Measurements from ENCODE around the gene IL36RN.
A peak's percentile ranks its signal among the peaks of the same experiment; 100 is the strongest.
"Not testable (repeated sequence)": the region's sequence is repeated elsewhere in the genome, so short reads cannot be mapped to it uniquely, and the experiment has no call there.

Gene IL36RN

GRCh38 chr2:113075600-113075999 lies 16.6 kb downstream of the IL36RN start:
- no peak for DNase-seq

DNA sequence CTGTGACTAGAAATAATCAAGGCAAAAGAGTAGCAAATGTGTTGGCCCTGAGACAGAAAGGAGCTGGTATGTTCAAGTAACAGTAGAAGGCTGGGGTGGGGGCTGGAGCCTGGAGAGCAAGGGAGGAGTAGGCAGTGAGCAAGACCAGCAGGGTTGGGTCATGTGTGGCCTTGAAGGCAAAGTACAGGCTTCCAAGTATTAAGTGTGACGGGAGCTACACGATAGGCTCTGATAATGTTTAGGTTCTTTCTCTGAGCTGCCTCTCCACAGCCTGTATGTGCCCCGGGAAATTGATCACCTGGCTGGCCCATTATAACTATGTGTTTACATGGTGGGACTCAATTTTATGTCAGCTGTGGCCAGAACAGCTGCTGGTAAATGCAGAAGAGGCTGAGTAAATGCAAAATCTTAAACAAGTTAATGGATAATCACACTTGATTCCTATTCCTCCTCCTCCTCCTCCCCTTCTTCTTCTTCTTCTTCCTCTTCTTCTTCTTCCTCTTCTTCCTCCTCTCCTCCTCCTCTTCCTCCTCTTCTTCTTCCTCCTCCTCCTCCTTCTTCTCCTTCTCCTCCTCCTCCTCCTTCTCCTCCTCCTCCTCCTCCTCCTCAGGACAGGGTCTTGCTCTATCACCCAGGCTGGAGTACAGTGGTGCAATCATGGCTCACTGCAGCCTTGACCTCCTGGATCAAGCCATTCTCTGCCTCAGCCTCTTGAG lies 18.1 kb downstream of the IL36RN start:
- no peak for DNase-seq

- no peak for DNase-seq
Observed at GRCh38 chr2:113077921-113078320, 18.9 kb downstream of the IL36RN start.

GRCh38 chr2:113078350-113078839 lies 19.4 kb downstream of the IL36RN start:
- no peak for DNase-seq

DNA sequence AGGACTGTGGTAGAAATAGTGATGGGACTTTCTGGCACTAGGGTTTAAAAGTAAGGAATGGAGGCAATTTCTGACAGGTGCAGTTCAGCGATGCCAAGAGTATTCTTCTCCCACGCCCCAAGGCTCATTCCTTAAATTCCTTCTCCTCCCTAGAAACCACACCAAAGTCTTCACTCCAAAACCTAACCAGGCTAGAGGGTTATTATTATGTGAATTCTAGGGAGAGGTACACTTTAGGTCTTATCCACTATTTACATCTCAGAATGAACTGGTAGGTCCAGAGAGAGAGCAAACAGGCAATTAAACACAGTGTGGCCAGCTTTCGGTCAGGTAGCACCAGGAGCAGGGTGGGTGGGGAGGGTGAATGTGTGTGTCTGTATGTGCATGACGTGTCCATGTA lies 20.1 kb downstream of the IL36RN start:
- DNase-seq: no peak

DNA sequence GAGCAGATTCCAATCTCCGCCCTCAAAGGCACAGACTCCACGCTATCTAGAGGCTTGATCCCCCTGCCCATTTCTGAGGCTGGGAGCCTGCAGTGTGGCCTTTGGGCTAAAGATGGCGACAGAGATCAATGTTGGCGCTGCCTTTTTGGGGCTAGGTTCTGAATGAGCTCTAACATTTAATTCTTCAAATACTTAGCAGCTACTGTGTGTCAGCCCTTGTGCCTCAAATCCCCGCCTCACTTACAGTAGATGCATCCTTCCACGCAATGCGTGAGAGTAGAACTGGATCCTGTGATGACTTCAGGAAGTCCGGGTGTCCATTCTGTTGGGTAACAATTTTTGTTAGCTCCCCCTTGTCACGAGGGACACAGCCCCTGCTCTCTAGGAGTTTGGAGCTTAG lies 21.1 kb downstream of the IL36RN start:
- peak; percentile 56 for DNase-seq

DNA sequence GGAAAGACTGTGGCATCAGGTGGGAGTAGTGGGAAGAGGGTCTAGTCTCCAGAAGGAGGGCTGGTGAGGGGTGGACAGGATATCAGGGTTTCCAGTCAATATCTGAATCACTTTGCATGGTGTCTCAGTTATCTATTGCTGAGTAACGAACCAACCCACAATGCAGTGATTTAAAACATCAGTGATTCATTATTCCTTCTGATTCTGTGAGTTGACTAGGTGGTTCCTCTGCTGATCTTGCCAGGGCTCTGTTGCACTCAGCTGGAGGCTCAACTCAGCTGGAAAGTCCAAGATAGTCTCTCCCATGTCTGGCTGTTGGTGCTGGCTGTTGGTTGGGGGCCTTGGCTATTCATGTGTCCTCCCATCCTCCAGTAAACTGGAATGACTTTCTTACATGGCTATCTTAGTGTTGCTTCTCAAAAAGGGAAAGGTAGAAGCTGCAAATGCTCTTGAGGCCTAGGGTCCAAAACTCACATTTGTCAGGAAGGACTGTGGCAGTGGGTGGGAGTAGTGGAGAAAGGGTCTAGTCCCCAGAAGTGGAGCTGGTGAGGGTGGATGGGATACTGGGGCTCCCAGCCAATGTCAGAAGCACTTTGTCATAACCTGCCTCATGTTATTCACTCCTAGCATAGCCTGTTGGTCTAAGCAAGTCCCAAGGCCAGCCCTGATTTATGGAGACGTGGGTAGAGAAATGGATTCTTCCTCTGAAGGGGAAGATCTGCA lies 22.7 kb downstream of the IL36RN start:
- DNase-seq: no peak

DNA sequence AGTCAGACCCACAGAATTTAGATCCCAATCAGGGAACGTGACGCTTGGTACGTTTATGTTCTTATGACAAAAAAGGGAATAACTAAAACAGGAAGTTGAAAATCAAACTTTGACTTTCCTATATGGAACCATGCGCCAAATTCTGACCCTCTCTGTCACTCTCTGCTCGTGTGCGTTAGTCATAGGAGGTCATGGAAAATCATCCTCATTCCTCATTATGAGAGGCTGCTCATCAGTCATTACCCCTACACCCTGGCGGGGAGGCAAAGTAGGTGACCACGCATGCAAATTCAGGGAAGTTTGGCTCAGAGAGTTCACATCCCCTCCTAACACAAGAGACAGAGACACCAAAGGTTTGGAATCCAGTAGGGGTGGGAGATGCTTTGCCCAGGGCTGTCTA lies 24.3 kb downstream of the IL36RN start:
- DNase-seq: peak; percentile 29

DNA sequence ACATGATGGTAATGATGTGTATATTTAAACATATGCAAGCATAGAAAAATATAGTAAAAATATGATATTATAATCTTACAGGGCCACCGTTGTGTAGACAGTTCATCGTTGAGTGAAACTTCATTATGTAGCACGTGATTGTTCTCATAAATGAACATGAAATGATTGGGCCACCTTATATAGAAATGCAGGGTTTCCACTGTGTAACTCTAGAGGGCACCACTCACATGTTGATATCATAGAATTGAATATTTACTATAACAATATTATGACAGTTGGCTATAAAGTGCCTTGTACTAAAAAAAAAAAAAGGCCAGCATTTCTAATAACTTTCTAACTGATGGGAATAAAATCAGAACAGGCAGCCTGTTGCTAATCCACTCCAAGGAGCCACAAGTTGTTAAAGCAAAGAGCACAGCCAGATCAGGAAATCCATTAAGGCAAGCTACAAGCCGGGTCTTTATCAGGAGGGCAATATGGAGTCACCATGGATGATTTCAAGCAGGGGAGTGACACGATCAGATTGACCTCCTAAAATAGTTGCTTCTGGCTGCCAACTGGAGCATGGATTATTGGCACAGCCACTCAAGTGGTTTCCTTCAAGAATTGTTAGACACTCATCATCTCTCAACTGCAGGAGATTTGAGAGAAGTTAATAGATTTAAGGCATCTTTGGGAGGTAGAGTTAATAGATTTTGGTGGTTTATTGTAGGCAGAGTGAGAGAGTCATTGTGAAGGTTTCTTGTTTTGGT lies 25.4 kb downstream of the IL36RN start:
- DNase-seq: no peak

DNA sequence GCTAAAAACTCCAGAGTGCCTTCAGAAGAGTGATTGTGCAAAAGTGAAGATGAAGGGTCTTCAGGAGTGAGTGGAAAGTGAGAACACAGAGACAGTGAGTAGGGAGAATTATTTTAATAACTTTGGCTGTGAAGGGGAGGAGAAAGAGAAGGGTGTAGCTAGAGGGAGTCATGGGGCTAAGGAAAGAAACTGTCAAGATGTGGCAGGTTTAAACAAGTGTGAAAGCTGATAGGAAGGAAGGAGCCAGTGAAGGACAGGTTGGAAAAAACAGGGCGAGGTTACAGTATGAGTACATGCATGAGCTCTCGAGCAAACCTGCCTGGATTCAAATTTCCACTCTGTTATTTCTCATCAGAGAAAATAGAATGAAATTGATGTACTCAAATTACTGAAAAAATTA lies 26.5 kb downstream of the IL36RN start:
- no peak for DNase-seq

- DNase-seq: no peak
Observed at GRCh38 chr2:113088213-113088992, 29.4 kb downstream of the IL36RN start.

DNA sequence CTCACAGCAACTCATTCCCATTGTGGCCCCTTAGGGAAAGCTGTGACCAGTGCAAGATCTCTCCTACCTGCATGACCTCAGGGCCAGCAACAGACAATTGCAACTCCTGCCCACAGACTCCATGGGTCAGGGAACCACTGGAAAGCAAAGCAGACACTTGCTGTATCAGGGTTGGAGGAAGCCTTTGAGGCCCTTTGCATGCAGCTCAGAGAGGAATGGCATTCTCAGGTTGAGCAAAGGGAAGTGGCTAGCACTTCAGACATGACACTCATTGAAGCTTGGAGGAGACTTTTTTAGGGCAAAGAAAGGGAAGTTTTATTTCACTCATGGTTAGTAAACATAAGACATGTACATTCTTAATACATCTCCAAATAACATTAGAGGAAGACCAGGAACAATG lies 30.9 kb downstream of the IL36RN start:
- no peak for DNase-seq

- no peak for DNase-seq
Observed at GRCh38 chr2:113091231-113091896, 32.4 kb downstream of the IL36RN start.

- DNase-seq: no peak
Observed at GRCh38 chr2:113092864-113093612, 34.0 kb downstream of the IL36RN start.

DNA sequence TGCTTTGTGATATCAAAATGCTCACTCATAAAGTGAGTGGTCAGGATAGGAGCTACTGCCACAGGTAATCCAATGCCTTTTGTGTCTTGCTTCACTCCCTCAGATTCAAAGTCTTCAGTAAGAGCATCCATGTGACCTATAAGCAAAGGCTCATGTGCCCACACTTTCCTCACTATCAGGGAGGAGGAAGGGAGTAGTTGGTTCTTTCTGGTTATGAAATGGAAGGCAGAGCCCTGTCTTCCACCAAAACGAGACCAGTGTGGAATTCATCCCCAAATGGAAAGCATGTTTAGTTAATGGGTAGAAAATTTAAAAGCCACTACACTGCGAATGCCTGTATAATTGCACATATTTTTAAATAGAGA lies 34.6 kb downstream of the IL36RN start:
- DNase-seq: no peak

GRCh38 chr2:113096306-113096705 lies 37.3 kb downstream of the IL36RN start:
- DNase-seq: not testable (repeated sequence)

DNA sequence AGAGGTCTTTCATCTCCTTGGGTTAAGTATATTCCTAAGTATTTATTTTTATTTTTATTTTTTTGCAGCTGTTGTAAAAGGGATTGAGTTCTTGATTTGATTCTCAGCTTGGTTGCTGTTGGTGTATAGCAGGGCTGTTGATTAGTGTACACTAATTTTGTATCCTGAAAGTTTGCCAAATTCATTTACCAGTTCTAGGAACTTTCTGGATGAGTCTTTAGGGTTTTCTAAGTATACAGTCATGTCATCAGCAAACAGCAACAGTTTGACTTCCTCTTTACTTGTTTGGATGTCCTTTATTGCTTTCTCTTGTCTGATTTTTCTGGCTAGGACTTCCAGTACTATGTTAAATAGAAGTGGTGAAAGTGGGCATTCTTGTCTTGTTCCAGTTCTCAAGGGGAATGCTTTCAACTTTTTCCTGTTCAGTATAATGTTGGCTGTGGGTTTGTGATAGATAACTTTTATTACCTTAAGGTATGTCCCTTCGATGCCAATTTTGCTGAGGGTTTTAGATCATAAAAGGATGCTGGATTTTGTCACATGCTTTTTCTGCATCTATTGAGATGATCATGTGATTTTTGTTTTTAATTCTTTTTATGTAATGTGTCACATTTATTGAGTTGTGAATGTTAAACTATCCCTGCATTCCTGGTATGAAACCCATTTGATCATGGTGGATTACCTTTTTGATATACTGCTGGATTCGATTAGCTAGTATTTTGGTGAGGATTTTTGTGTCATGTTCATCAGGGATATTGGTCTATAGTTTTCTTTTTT lies 38.0 kb downstream of the IL36RN start:
- DNase-seq: not testable (repeated sequence)

DNA sequence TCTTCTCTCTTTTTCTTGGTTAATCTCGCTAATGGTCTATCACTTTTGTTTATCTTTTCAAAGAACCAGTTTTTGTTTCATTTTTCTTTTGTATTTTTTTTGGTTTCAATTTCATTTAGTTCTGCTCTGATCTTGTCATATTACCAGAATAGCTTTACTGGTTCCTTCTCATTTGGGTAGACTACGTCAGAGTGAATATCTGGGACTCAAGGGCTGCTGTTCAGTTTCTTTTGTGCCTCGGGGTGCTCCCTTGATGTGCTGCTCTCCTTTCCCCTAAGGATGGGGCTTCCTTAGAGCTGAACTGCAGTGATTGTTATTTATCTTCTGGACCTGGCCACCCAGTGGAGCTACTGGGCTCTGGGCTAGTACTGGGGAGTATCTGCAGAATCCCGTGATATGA lies 39.0 kb downstream of the IL36RN start:
- no peak for DNase-seq

GRCh38 chr2:113098532-113098931 lies 39.5 kb downstream of the IL36RN start:
- no peak for DNase-seq

GRCh38 chr2:113102133-113102532 lies 43.1 kb downstream of the IL36RN start:
- DNase-seq: no peak

- no peak for DNase-seq
Observed at GRCh38 chr2:113103277-113103676, 44.3 kb downstream of the IL36RN start.

Data from stimulated activated CD4-positive, alpha-beta T cell treated with anti-CD3 and anti-CD28 coated beads, Interleukin-4, amount 100 ng/mL, for 24 hours (primary cell).